GM21423 (cell line): Measurements from ENCODE around the gene MRPL43.
A peak's percentile ranks its signal among the peaks of the same experiment; 100 is the strongest.
"Not testable (repeated sequence)": the region's sequence is repeated elsewhere in the genome, so short reads cannot be mapped to it uniquely, and the experiment has no call there.

Experiments used
- ATAC-seq: cut with Tn5 transposase; IDR thresholded peaks from one replicate; pipeline ENCODE4 v1.9.1; 2021; ENCODE audit warnings: mild to moderate bottlenecking, moderate library complexity; ENCODE audit not compliant: unreplicated experiment

The MRPL43 gene

GRCh38 chr10:100986952-100987684 is at the start of gene MRPL43, which contains the start of gene TWNK:
Gene MRPL43 (minus strand): TSS chr10:100987497. CDS start chr10:100987443, 54 bp downstream.
Gene TWNK (plus strand): TSS chr10:100987543. CDS start chr10:100988211, 668 bp downstream.
- ATAC-seq: peak; percentile 80

- no peak for ATAC-seq
These were observed 49.4 kb upstream of the MRPL43 start for GRCh38 chr10:101036726-101037125.

DNA sequence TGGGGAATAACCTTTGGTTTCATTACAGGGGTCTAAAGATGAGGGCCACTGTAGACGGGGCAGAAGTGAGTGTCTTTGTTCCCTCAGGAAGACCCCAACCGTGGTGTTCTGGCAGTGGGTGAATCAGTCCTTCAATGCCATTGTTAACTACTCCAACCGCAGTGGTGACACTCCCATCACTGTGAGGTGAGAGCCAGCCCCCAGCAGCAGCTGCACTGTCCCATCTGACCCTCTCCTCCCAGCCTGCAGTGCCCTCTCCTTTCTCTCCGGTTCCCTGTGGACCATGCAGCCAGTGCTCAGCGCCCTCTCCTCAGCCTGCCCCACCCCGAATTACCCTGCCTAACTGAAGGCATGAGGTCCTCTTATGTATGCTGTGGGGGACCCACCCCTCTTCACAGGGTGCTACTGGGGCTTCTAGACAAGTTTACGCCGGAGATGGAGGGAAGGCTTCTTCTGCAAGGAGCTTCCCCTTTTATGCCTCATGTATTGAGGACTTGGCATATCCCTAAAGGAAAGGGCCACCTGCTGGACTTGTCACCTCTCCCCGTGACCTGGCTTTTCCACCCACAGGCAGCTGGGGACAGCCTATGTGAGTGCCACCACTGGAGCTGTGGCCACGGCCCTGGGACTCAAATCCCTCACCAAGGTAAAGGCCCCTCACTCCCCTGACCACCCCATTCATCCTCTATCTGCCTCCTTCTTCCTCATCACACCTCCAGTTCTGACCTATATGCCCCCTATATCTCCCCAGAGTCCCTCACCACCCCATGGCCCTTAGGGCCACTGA is 48.8 kb upstream of the MRPL43 start:
- no peak for ATAC-seq

DNA sequence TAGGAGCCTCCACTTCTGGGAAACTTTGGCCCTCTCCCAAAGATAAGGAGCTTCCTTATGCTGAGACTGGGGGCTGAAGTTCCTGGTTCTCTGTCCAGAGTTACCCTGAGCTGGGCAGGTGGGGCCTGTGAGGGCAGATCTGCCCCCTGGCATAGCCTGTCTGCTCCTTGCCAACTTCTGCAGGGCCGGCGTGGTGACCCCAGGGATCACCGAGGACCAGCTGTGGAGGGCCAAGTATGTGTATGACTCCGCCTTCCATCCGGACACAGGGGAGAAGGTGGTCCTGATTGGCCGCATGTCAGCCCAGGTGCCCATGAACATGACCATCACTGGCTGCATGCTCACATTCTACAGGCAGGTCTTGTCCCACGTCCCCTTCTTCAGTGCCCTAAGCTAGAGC is 48.0 kb upstream of the MRPL43 start:
- no peak for ATAC-seq

DNA sequence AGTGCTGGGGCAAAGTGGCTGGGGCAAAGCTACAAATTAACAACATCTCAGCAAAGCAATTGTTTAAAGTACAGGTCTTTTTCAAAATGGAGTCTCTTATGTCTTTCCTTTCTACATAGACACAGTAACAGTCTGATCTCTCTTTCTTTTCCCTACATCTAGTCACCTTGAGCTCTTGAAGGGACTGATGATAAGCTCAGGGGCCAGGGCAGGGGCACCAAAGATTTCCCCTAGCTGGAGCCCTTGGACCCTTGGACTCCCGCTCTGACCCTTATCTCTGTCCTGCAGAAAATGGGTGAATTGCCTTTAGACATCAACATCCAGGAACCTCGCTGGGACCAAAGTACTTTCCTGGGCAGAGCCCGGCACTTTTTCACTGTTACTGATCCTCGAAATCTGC is 47.1 kb upstream of the MRPL43 start:
- not testable (repeated sequence) for ATAC-seq

- ATAC-seq: no peak
These were observed 46.0 kb upstream of the MRPL43 start for GRCh38 chr10:101033276-101033675.

DNA sequence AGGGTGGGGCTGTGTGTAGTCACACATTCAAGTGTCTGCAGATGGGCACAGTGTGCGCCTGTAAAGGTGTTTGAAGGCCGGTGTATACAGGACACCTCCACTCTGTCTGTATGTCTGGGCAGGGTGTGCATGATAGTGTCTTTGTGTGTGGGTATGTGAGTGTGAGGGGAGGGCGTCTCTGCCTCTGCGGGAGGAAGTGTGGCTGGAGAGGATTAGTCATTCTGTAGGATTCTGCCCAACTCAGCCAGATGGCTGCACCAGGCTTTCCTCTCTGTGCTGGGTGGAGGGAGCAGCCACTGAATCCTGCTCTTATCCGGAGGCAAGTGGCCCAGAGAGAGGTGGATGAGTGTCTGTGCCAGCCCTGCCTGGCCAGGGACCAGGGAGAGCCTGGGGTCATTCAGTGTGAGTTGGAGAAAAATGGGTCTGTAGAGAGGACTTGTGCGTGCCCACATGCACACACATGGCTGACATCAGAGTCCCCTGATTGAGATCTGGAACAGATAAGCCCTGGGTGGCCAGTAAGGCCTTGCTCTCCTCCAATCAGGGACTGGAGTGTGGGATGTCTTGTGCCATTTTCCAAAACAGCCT is 45.4 kb upstream of the MRPL43 start:
- peak; percentile 19 for ATAC-seq

- peak; percentile 41 for ATAC-seq
These were observed 44.7 kb upstream of the MRPL43 start for GRCh38 chr10:101031796-101032636.

GRCh38 chr10:101031128-101031795 is 44.0 kb upstream of the MRPL43 start, which contains the start of the genes PDZD7 and SFXN3:
Gene PDZD7 (minus strand): TSS chr10:101031129. CDS start chr10:101030219, 910 bp downstream.
Gene SFXN3 (plus strand): TSS chr10:101031234. CDS start chr10:101034695, 3,461 bp downstream.
- ATAC-seq: peak; percentile 90

- ATAC-seq: no peak
These were observed 43.3 kb upstream of the MRPL43 start for GRCh38 chr10:101030496-101031127.

- ATAC-seq: no peak
These were observed 42.4 kb upstream of the MRPL43 start for GRCh38 chr10:101029520-101030295.

DNA sequence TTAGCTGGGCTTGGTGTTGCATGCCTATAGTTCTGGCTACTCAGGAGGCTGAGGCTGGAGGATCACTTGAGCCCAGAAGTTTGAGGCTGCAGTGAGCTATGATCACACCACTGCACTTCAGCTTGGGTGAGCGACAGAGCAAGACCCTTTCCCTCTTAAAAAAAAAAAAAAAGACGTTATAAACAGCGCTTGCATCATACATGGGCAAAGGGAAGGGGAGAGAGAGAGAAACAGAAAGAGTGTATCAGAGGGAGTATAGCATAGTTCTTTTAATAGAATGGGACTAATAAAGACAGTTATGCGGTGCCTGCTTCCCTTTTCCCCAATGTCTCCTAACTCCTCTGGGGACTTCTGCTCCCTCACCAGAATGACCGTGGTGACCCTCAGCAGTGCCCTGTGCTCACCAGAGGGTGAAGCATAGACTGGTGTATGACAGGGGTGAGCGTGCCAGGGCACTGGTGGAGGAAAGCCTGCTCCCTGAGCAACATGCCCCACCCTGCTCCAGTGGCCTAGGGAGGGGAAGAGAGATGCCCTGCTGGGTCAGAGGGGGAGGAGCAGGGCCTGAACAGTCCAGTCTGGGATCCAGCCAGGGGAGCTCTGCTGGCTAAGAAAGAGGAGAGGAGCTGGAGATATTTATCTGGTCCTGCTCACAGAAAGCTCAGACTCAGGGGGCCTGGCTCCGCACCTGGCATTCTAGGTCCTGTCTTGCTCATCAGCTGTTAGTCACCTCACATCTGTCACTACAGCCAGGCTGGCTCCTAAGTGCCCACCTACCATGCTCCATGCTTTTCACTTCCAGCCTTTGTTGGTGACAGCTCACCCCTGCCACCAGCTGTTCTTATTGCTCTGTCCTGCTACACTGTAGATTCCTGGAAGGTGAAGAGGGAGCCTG is 41.4 kb upstream of the MRPL43 start:
- no peak for ATAC-seq

DNA sequence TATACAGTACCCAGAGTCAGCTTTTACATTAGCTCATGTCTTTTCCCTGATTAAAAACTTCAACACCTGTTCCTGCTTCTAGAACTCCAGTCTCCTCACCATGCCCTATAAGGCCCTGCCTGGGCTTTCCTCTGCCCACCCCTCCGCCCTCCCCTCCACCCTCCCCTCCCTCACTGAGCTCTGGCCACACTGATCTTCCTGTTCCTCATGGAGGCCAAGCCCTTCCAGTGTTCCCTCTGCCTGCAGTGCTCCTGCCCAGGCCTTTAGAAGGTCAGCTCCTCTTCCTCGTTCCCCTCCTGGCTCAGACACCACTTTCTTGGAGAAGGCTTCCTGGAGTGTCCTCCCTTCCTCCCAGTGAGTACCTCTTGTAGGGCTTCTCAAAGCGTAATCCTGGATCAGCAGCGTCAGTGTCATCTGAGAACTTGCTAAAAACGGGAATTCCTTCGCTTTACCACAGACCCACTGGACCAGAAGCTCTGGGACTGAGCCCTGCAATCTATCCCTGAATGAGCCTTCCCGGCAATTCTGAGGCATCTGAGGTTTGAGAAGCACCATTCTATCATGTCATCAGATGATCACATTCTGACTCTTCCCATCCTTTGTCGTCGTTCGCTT is 39.9 kb upstream of the MRPL43 start:
- no peak for ATAC-seq

GRCh38 chr10:101022967-101023705 is 35.8 kb upstream of the MRPL43 start:
- ATAC-seq: no peak

DNA sequence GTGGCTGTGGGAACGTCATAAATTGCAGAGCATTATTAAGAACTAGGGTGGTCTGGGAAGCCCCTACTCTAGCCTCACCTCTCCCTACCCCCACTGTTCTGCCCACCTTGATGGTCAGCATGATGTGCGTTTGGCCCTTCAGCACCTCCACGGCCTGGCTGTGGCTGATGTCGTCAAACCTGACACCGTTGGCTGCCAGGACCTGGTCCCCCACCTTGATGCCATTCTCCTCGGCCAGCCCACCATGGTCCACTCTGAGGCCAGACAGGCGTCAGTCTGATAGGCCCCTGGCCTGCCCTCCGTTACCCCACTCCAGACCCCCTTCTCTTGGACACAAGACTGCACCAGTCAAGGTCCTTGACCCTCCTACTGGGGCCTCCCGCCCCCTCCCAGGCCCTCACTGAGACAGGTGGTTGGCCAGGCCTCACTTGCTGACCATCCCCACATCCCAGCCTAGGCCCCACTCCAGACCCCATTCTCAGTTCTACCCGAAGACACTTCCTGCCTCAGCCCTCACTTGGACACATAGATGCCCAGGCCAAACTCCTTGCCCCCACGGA is 34.5 kb upstream of the MRPL43 start:
- ATAC-seq: no peak

DNA sequence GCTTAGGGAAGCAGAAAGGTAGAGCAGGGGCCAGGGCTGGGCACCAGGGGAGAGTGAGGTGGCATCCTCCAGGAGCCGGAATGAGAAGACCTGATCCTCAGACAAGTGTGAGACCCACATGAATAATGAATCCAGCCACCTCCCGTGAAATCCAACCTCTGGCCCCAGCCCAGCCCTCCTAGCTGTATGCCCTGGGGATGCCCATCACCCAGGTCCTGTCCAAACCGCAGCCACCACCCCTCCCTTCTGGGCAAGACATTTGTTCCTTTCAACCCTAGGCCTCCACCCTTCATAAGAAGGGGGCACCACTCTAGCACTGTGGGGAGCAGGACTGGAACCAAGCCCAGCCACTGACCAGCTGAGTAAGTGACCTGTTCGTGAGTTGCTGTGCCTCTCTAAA is 33.9 kb upstream of the MRPL43 start:
- ATAC-seq: no peak
